ENCODE results near the gene MARS1.

Gene MARS1

GRCh38 chr12:57470970-57471656 lies 16.8 kb upstream of the MARS1 start:
- in situ Hi-C loops (cut with MboI; ENCODE audit: low sequenced_read_pairs), result no loop called here

- in situ Hi-C loops (cut with MboI; ENCODE audit: low sequenced_read_pairs), result no loop called here
Measured at GRCh38 chr12:57471661-57472060, 16.2 kb upstream of the MARS1 start.

- in situ Hi-C loops (cut with MboI; ENCODE audit: low sequenced_read_pairs), result no loop called here
Measured at GRCh38 chr12:57472391-57472790, 15.5 kb upstream of the MARS1 start.

DNA sequence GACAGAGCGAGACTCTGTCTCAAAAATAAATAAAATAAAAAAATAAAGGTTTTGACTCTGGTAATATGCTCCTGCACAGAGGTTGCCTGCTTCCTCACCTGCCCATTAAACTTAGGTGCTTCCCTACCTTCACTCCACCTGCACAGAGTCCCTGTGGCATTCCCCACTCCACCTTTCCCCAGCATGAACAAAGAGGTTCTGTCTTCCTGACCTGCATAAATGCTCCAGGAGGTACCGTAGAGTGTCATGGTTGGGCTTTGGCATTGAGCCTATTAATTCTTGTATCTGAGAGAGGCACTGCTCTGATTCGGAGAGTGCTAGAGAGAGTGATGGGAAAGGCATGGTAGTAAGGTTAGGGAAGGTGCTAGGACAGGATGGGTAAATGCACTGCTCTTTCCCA lies 14.5 kb upstream of the MARS1 start:
- in situ Hi-C loops (cut with MboI; ENCODE audit: low sequenced_read_pairs), result no loop called here

DNA sequence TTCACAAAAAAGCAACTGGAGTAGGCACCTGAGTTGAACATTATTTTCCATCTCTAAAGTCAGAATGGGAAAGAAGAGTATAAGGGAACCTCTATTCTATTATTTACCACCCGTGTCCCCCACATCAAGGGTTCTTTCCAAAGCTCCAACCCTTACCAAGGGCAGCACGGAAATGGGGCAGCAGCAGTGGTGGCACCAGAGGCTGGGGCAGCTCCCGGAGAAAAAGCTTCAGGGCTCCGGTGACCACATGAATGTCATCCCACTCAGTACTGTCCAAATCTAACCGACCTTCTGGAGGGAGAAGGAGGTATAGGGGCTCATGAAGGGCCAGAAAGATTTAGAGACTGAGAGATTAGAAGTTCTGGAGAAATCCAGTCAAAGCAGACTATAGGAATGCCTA lies 14.0 kb upstream of the MARS1 start:
- in situ Hi-C loops (cut with MboI; ENCODE audit: low sequenced_read_pairs), result no loop called here

- in situ Hi-C loops (cut with MboI; ENCODE audit: low sequenced_read_pairs), result no loop called here
Measured at GRCh38 chr12:57474430-57474829, 13.4 kb upstream of the MARS1 start.

- in situ Hi-C loops (cut with MboI; ENCODE audit: low sequenced_read_pairs), result no loop called here
Measured at GRCh38 chr12:57474862-57475261, 13.0 kb upstream of the MARS1 start.

DNA sequence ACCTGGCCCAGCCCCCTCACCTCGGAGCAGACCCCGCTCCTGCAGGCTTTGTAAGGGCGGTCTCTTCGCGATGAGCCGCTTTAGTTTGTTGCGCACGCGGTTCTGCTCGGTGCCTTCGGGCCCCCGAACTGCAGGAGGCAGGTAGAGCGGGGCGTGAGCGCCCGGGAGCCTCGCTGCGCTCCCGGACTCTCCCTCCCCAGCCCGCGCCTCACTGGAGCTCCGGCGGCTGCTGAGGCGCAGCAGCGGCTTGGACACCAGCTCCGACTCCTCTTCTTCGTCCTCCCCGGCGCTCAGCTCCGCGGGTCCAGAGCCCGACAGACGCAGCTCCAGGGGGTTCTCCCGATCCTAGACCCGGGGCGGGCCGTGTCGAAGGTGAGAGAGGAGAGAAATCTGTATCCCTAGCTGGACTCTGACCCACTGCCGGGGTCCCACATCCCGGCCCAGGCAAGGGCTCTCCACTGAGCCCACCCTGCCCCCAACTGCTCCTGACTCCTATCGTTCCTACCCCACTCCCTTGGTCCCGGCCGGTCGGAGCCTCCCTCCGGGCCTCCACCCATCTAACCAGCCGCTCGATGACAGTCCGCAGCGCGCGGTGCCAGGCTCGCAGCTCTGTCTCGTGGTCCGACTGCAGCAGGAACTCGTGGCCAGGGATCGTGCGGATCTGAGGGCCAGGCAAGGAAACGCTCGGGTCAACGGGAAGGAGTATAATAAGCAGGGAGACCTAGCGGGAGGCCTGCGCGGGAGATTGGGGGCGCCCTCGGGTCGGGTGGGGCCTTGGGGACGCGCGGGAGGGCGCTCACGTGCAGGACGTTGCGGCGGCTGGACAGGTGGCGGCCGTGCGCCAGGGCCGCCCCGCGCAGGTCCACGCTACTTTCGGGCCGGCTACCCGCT lies 12.4 kb upstream of the MARS1 start:
- in situ Hi-C loops (cut with MboI; ENCODE audit: low sequenced_read_pairs), result no loop called here

DNA sequence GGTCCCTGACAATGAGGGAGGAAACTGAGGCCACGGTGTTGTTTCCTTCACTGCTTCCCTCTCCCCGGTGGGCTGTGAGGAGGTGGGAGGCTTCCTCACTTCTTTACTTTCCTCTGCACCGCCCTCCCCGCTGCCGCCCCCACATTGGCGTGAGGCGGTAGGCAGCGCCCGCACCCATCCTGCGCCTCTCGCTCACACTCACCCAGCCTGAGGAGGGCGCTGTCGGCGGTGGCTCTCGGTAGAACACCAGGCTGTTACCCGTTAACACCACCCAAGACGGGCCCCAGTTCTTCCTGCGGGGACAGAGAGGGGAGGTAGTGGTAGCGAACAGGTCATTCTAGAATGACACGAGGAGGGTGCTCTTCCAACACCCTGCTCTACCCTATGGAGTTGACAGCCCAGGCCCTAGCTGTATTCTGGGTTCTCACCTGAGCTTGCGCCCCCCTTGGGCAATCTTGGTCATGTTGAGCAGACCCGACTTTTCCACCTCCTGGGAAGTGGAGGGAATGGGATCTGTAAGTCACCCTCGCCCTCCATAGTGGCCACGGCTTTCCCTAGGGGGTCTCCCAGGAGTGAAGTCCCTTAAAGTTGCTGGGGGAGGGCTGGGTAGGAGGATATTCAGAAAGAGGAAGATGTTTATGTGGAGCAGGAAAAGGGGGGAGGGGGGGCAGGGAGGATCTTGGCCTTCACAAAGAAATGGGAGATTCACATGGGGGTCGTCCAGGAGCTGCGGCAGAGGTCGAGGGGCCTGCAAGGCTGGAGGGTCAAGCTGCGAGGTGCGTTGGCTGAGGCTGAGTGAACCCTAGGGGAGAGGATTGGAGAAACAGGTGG lies 11.5 kb upstream of the MARS1 start:
- in situ Hi-C loops (cut with MboI; ENCODE audit: low sequenced_read_pairs), result no loop called here

DNA sequence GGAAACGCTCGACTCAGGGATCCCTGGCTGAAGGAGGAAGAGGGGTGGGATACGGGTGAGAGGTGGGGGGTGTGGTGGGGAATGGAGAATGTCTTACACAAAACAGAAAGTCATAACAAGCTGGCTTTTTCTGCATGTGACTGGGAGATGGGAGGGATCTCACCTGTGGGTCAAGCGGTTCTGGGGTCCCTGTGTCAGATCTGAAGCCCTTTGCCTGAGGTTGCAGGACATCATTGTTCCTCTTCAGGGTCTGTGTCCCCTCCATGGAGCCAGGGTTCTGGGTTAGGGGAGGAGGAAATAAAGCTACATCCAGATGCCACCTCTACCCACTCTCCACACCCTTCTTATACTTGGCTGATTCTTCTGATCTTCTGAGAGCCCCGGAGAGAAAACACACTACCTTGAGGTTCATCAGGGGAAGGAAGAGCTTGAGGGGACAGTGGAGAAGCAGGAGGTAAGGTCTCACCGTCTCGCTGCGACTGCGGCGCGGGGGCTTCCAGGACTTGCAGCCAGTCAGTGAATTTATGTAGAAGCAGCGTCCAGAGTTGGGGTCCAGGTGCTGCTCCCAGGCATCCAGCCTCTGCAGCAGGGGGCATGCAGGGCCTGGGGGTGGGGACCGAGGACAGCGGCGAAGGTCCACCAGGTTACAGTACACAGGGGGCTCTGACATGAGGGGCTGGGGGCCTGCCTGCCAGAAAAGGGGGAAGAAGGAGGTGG lies 10.7 kb upstream of the MARS1 start:
- in situ Hi-C loops (cut with MboI; ENCODE audit: low sequenced_read_pairs), result no loop called here

DNA sequence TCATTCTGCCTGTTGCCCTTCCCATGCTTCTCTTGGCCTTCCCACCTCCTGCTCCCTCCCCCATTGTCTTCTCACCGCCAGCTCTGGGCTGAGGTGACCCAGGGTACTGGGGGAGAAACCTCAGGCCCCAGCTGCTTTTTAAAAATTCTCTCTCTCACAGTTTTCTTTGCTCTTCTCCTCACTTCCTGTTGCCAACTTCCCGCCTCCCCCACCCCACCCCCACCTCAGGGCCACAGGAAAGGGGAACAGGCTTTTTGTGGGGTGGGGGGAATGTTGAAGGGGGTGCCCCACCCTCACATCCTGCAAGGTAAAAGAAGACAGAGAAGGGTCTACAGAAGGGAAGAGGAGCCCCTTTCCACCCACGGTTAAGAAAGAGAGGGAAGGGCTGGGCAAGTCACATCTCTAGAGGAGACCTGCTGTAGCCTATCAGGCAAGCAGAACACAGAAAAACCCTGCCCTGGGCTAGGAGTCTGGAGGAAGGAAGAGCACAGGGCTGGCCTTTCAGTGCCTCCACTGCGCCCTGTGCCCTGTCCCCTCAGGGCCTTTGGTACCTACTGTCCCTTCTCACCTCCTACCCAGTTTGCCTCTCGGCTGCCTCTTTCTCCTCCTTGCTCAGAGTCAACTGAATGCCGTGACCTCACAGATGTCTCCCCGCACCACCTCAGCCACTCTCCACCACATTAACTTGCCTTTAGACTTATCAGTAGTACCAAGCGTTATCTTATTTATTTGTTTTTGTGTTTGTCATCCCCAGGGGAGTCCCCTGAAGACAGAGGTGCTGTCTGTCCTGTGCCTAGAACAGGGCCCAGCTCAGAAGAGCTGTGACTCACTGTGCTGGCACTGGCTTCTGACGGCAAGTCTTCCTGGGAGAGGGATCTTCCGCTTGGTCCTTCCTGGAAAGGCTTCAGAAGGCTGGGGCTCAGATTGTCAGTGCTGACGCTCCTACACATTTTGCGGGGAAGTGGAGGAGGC lies 9.9 kb upstream of the MARS1 start:
- in situ Hi-C loops (cut with MboI; ENCODE audit: low sequenced_read_pairs), result no loop called here

DNA sequence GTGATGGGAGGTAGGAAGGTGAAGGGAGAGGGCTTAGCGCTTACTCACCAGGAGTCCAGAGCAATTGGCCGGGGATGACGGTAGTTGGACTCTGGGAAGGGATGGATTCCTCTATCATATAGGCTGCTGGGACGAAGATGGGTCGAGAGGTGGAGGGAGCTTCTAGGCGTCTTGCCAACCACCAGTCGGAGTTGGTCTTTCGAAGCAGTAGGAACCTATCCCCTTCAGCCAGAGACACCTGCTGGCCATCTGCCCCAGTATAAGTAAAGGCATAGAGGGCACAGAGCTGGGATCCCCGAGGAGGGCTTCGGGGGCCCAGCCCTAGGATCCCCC lies 8.9 kb upstream of the MARS1 start:
- in situ Hi-C loops (cut with MboI; ENCODE audit: low sequenced_read_pairs), result no loop called here

DNA sequence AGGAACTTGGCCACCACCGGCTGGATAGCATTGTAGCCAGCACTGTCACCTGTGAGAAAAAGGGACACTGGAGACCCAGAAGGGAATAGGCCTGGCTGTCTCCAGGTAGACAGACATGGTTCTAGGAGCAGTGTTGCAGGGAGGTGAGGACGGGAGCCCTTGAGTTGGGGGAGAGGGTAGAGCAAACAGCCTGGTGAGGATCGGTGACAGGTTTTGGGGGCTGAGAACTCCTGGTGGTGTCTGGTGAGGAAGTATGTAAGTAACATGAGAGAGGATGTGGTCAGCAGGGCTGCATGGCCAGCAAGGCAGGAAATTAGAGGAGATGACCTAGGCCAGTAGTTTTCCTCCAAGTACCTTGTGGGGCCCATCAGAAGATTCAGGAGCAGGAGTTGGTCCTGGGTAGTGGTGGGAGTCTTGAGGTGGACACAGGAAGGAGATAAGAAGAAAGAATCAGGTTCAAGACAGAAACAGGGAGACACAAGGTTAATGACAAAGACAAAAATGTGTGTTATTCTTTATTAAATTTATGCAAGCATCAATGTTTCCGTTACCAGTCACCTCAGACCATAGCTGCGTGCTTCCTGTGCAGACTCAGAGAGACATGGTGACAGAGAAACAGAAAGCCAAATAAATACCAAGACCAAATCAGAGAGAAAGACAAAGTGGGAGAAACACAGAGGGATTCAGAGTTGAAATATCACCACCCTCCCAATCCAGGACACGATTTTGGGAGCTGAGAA lies 8.3 kb upstream of the MARS1 start, which contains the start of gene ARHGAP9:
ARHGAP9 (minus strand) TSS at position 491 of the 740 bp plus-strand sequence; CDS start at position 31, 460 bp downstream.
- in situ Hi-C loops (cut with MboI; ENCODE audit: low sequenced_read_pairs), result no loop called here

DNA sequence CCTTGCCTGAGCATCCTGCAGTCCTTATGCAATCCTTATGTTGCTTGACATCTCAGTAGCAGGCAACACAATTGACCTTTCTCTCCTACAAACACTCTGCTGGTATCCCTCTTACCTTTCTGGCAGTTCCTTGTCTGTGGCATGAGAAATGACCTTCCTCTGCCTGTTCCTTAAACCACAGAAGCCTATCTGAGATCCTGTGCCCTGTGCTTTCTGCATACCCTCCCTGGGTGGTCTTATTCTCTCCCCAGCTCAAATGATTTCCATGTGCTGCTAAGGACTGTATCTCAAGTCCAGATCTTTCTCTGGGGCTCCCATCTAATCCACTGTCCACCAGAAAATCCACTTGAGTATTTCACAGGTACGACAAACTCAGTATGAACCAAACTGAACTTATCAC lies 6.2 kb upstream of the MARS1 start:
- in situ Hi-C loops (cut with MboI; ENCODE audit: low sequenced_read_pairs), result no loop called here

GRCh38 chr12:57483466-57483865 lies 4.4 kb upstream of the MARS1 start:
- in situ Hi-C loops (cut with MboI; ENCODE audit: low sequenced_read_pairs), result no loop called here

GRCh38 chr12:57485695-57486094 lies 2.2 kb upstream of the MARS1 start:
- in situ Hi-C loops (cut with MboI; ENCODE audit: low sequenced_read_pairs), result no loop called here

- in situ Hi-C loops (cut with MboI; ENCODE audit: low sequenced_read_pairs), result no loop called here
Measured at GRCh38 chr12:57487055-57487596, 742 bp upstream of the MARS1 start.

GRCh38 chr12:57488402-57489156 lies 711 bp downstream of the MARS1 start:
- in situ Hi-C loops (cut with MboI; ENCODE audit: low sequenced_read_pairs), result no loop called here

Measured in hTERT RPE-1 (cell line).